K562 (cell line): ENCODE data around the gene ASCC2. TPM values are rescaled to one million over a fixed set of nuclear protein-coding genes. Genes with fewer than 3 reads are reported as not detected.

Source experiments
- ATAC-seq: fragments of 200-7000 bp; cut with Tn5 transposase; 3 replicates; pipeline ENCODE4 v1.9.1; 2020; ENCODE audit warnings: moderate library complexity
- BruUV-seq: library from RNA; stranded (reverse); fragments of 400-500 nt; replicated peaks from 2 replicates; lab custom pipeline; 2021; lab: Mats Ljungman, UMichigan
- CTCF ChIA-PET: fragments of 300-600 bp; formaldehyde crosslinking; extraction: SDS; loops from one replicate; lab custom pipeline; 2021; ENCODE audit warnings: low intra/inter-chr PET ratio; lab: Yijun Ruan, JAX
- POLR2A ChIA-PET: fragments of 300-600, 350-650 bp; sonication (Branson Sonifier 250); formaldehyde crosslinking; extraction: SDS; loops from one replicate; lab custom pipeline; 2021; ENCODE audit warnings: antibody characterized with exemption, inconsistent platforms; lab: Yijun Ruan, JAX
- DNase-seq, 4 experiments: peaks; one replicate each; pipeline versions ENCODE4 v3.0.0 to v3.0.0-alpha.2; 2011 to 2018; ENCODE audit warnings: low spot score in 3 of 4, mixed read lengths in 3 of 4; ENCODE audit errors: extremely low read depth in 1 of 4
- FAIRE-seq: peaks from 2 replicates; lab custom pipeline; 2011; peaks lifted over from hg19 to GRCh38; lab: Jason Lieb, UNC
- H2AFZ ChIP-seq: 2 replicates; pipeline ENCODE4 v1.6.0; 2011; ENCODE audit warnings: low read depth, low read length, control low read depth, inconsistent platforms
- H3K27ac ChIP-seq: fragments of 200-600 bp; 3 replicates; pipeline ENCODE4 v1.8.0; 2011; ENCODE audit warnings: low read depth, mild to moderate bottlenecking, control low read depth, inconsistent platforms, low read length, moderate library complexity, mixed read lengths; ENCODE audit errors: extremely low read depth
- H3K27me3 ChIP-seq, 2 experiments: fragments of 300-600 bp in 1 of 2; 2 replicates in 1 of 2; 3 replicates in 1 of 2; pipeline versions ENCODE4 v1.6.0 to v1.8.0; 2011; ENCODE audit warnings: inconsistent platforms in 2 of 2, low read length in 2 of 2, mild to moderate bottlenecking in 1 of 2, mixed read lengths in 1 of 2, moderate library complexity in 1 of 2; ENCODE audit not compliant: control insufficient read depth in 2 of 2, insufficient read depth in 2 of 2
- H3K36me3 ChIP-seq: fragments of 300-600 bp; 3 replicates; pipeline ENCODE4 v1.8.0; 2011; ENCODE audit warnings: mild to moderate bottlenecking, low read length, inconsistent platforms; ENCODE audit not compliant: control insufficient read depth, insufficient read depth
- H3K4me1 ChIP-seq, 2 experiments: fragments of 200-600 bp in 1 of 2; replicated peaks in 1 of 2; 2 replicates in 1 of 2; 3 replicates in 1 of 2; pipeline versions ENCODE4 v1.5.1 to v1.8.0; 2011; ENCODE audit warnings: inconsistent platforms in 2 of 2, low read length in 2 of 2, mild to moderate bottlenecking in 1 of 2, mixed read lengths in 1 of 2, moderate library complexity in 1 of 2; ENCODE audit not compliant: control insufficient read depth in 2 of 2, insufficient read depth in 2 of 2
- H3K4me2 ChIP-seq: 2 replicates; pipeline ENCODE4 v1.6.1; 2011; ENCODE audit warnings: low read length, control low read depth, inconsistent platforms, mixed read lengths; ENCODE audit not compliant: insufficient read depth
- H3K4me3 ChIP-seq: fragments of 200-600 bp; sonication (generic), shearing (Covaris generic); 2 replicates; pipeline ENCODE4 v1.5.1; 2016; ENCODE audit warnings: control low read depth, inconsistent platforms
- H3K79me2 ChIP-seq: fragments of 200-600 bp; 3 replicates; pipeline ENCODE4 v1.8.0; 2011; ENCODE audit warnings: low read length, inconsistent platforms; ENCODE audit not compliant: control insufficient read depth, insufficient read depth
- H3K9ac ChIP-seq, 2 experiments: 2 replicates each; pipeline versions ENCODE4 v1.6.0 to v1.6.1; 2011; ENCODE audit warnings: low read depth in 2 of 2, low read length in 2 of 2, control low read depth in 1 of 2, inconsistent platforms in 1 of 2, mild to moderate bottlenecking in 1 of 2, mixed read lengths in 1 of 2; ENCODE audit not compliant: insufficient read depth in 1 of 2
- H3K9me1 ChIP-seq: one replicate; pipeline ENCODE4 v1.6.0; 2011; ENCODE audit warnings: inconsistent platforms, mild to moderate bottlenecking, low read length, moderate library complexity; ENCODE audit not compliant: control insufficient read depth, insufficient read depth
- H3K9me3 ChIP-seq: replicated peaks from 2 replicates; pipeline ENCODE4 v1.5.1; 2011; ENCODE audit warnings: low read depth, low read length, inconsistent platforms; ENCODE audit not compliant: control insufficient read depth, insufficient read depth
- H4K20me1 ChIP-seq: replicated peaks from 2 replicates; pipeline ENCODE4 v1.6.1; 2011; ENCODE audit warnings: low read length, inconsistent platforms, mixed read lengths; ENCODE audit not compliant: control insufficient read depth, insufficient read depth
- ARNT ChIP-seq, 2 experiments: fragments of 450-650 bp; IDR thresholded peaks; 2 replicates each; pipeline ENCODE4 v1.6.1; 2016; ENCODE audit warnings: mild to moderate bottlenecking in 1 of 2
- CBX2 ChIP-seq: fragments of 200-600 bp; sonication (generic); IDR thresholded peaks from one replicate; pipeline ENCODE4 v1.6.1; 2012; ENCODE audit warnings: mild to moderate bottlenecking, low read length, inconsistent platforms; ENCODE audit not compliant: insufficient read depth, poor library complexity, severe bottlenecking
- MEIS2 ChIP-seq: fragments of 450-650 bp; IDR thresholded peaks from 2 replicates; pipeline ENCODE4 v1.6.1; 2014; ENCODE audit warnings: mild to moderate bottlenecking; ENCODE audit not compliant: partially characterized antibody
- TEAD1 ChIP-seq, 2 experiments: fragments of 450-650 bp in 1 of 2; sonication (generic) in 1 of 2; formaldehyde crosslinking; IDR thresholded peaks; 2 replicates each; pipeline versions ENCODE4 v1.4.0 to v1.8.0; 2020 to 2022; ENCODE audit warnings: mild to moderate bottlenecking in 2 of 2, missing genetic modification reagents in 1 of 2
- ZNF717 ChIP-seq: fragments of 250-450 bp; sonication (Bioruptor Pico); IDR thresholded peaks from 2 replicates; pipeline ENCODE4 v1.5.0; 2021
- WGBS: fragments of 100-300 bp; shearing (Covaris generic); methylation state at CpG from one replicate; pipeline ENCODE4 v1.1.6; 2016; ENCODE audit warnings: low coverage, mixed read lengths; ENCODE audit not compliant: insufficient coverage; ENCODE audit errors: missing lambda C conversion rate; 5-methylcytosine and 5-hydroxymethylcytosine counted together
- in situ Hi-C: fragments of 300-500 bp; cut with MboI; formaldehyde crosslinking; loops from 4 replicates; pipeline ENCODE4 v1.15.0; 2018; ENCODE audit warnings: inconsistent platforms, mixed read lengths
- intact Hi-C: fragments of 100-400 bp; cut with micrococcal nuclease; formaldehyde crosslinking; loops from 2 replicates; pipeline ENCODE4 v1.14.2; 2022
- polyA plus RNA-seq, 8 experiments: library from polyadenylated mRNA; depleted of rRNA in 4 of 8; stranded (reverse) in 5 of 8; unstranded in 3 of 8; fragments of >200 nt; fragmentation: Nextera tagmentation in 2 of 8; fragmentation: Illumina TruSeq in 1 of 8; extraction: Ambion mirVana in 2 of 8; extraction: Trizol in 1 of 8; gene quantifications; 2 replicates each; pipeline versions ENCODE4 v1.2.1 to v1.2.3, GENCODE V29; 2011 to 2014; ENCODE audit warnings: inconsistent platforms in 1 of 8, missing spikeins in 1 of 8
- total RNA-seq, 7 experiments: library from RNA; depleted of rRNA in 6 of 7; stranded (reverse); fragments of >200 nt in 6 of 7; fragmentation: Illumina TruSeq in 2 of 7; extraction: Trizol in 2 of 7; gene quantifications; 2 replicates each; pipeline versions ENCODE4 v1.2.1 to v1.2.3, GENCODE V29; 2011 to 2021; ENCODE audit warnings: low replicate concordance in 1 of 7
- TF ChIP-seq, protein P1 (sequence below): fragments of 250-450 bp; sonication (Bioruptor Pico); IDR thresholded peaks from 2 replicates; pipeline ENCODE4 v1.8.0; 2022; ENCODE audit warnings: inconsistent platforms
- TF ChIP-seq, protein P2 (sequence below): fragments of 450-650 bp; formaldehyde crosslinking; conservative IDR thresholded peaks from 2 replicates; pipeline ENCODE4 v1.4.0; 2022; ENCODE audit warnings: mild to moderate bottlenecking, missing genetic modification characterization
- TF ChIP-seq, protein P3 (sequence below): fragments of 450-650 bp; IDR thresholded peaks from 2 replicates; pipeline ENCODE4 v1.6.1; 2018; ENCODE audit warnings: mild to moderate bottlenecking, low read depth; ENCODE audit not compliant: partially characterized antibody
- TF ChIP-seq, protein P4 (sequence below): fragments of 450-650 bp; IDR thresholded peaks from 2 replicates; pipeline ENCODE4 v1.6.1; 2017; ENCODE audit warnings: antibody characterized with exemption
- TF ChIP-seq, protein P5 (sequence below), 3 experiments: fragments of 200-800 bp in 1 of 3; fragments of 250-450 bp in 1 of 3; fragments of 450-650 bp in 1 of 3; sonication (Bioruptor Pico) in 1 of 3; sonication (Bioruptor generic) in 1 of 3; formaldehyde crosslinking in 1 of 3; IDR thresholded peaks; 2 replicates each; pipeline versions ENCODE4 v1.6.1 to v1.8.0; 2016 to 2022; ENCODE audit warnings: mild to moderate bottlenecking in 2 of 3, missing genetic modification characterization in 2 of 3, missing compliant biosample characterization in 1 of 3, moderate library complexity in 1 of 3

Gene ASCC2
- total and polyA plus RNA-seq, 9 of the 15 experiments (the other 6 are each of a cell fraction or from before 2014, with no cell fraction given), result 4.0 to 46.7 (median 26.8) TPM

DNA sequence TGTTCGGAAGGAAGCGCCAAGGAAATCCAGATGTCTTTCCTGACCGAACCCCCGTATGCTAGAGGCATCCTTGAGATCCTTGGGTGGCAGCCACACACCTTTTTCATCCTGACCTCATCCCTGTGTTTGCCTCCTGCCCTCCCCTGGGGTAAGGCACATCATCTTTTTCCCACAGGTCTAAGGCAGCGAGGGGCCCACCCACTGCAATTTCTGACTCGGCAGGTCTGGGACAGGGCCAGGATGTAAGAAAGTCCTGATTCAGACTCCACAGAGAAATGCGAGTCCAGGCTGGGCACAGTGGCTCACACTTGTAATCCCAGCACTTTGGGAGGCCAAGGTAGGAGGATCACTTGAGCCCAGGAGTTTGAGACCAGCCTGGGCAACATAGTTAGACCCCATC lies 81.7 kb downstream of the ASCC2 start (continued):
- TF ChIP-seq, protein P1, sequence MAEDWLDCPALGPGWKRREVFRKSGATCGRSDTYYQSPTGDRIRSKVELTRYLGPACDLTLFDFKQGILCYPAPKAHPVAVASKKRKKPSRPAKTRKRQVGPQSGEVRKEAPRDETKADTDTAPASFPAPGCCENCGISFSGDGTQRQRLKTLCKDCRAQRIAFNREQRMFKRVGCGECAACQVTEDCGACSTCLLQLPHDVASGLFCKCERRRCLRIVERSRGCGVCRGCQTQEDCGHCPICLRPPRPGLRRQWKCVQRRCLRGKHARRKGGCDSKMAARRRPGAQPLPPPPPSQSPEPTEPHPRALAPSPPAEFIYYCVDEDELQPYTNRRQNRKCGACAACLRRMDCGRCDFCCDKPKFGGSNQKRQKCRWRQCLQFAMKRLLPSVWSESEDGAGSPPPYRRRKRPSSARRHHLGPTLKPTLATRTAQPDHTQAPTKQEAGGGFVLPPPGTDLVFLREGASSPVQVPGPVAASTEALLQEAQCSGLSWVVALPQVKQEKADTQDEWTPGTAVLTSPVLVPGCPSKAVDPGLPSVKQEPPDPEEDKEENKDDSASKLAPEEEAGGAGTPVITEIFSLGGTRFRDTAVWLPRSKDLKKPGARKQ, result no peak
- TF ChIP-seq, protein P2, sequence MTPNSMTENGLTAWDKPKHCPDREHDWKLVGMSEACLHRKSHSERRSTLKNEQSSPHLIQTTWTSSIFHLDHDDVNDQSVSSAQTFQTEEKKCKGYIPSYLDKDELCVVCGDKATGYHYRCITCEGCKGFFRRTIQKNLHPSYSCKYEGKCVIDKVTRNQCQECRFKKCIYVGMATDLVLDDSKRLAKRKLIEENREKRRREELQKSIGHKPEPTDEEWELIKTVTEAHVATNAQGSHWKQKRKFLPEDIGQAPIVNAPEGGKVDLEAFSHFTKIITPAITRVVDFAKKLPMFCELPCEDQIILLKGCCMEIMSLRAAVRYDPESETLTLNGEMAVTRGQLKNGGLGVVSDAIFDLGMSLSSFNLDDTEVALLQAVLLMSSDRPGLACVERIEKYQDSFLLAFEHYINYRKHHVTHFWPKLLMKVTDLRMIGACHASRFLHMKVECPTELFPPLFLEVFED (CRISPR knock-in tag), result no peak
- TF ChIP-seq, protein P3, sequence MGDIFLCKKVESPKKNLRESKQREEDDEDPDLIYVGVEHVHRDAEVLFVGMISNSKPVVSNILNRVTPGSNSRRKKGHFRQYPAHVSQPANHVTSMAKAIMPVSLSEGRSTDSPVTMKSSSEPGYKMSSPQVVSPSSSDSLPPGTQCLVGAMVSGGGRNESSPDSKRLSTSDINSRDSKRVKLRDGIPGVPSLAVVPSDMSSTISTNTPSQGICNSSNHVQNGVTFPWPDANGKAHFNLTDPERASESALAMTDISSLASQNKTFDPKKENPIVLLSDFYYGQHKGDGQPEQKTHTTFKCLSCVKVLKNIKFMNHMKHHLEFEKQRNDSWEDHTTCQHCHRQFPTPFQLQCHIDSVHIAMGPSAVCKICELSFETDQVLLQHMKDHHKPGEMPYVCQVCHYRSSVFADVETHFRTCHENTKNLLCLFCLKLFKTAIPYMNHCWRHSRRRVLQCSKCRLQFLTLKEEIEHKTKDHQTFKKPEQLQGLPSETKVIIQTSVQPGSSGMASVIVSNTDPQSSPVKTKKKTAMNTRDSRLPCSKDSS, result no peak
- TF ChIP-seq MEIS2, result no peak
- TF ChIP-seq, all 486 proteins: peak for 0

DNA sequence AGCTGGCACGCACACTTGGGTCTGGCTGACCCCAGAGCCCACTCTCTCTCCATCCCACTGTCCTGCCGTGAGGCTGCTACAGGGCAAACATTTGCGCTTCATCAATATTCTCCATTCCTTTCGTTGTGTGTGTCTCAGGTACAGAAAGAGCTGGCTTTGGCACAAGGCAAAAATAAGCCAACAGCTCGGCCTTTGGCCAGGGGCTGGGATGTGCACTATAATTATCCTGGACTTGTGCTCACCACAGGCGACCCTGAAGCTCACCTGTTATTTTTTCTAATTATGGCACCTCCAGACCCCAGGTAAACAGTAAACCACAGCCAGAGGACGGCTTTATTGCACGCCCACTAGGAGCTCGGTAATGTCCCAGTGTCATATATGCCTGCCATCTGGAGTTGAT lies 82.2 kb downstream of the ASCC2 start:
- WGBS, result 59% methylated on average over 9 of the region's 9 CpGs
- no peaks in the 10 kb centered on the region for H3K36me3 ChIP-seq
- no peak overlapping the region for H3K4me2 ChIP-seq
- no peaks in the 10 kb centered on the region for H3K27me3 ChIP-seq
- no peaks in the 10 kb centered on the region for H3K9me1 ChIP-seq
- TF ChIP-seq, protein P4, sequence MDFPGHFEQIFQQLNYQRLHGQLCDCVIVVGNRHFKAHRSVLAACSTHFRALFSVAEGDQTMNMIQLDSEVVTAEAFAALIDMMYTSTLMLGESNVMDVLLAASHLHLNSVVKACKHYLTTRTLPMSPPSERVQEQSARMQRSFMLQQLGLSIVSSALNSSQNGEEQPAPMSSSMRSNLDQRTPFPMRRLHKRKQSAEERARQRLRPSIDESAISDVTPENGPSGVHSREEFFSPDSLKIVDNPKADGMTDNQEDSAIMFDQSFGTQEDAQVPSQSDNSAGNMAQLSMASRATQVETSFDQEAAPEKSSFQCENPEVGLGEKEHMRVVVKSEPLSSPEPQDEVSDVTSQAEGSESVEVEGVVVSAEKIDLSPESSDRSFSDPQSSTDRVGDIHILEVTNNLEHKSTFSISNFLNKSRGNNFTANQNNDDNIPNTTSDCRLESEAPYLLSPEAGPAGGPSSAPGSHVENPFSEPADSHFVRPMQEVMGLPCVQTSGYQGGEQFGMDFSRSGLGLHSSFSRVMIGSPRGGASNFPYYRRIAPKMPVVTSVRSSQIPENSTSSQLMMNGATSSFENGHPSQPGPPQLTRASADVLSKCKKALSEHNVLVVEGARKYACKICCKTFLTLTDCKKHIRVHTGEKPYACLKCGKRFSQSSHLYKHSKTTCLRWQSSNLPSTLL, result no peak
- TF ChIP-seq CBX2 (no peak), ARNT (IDR thresholded peaks at IDR 0.05) (no peak), TEAD1 (CRISPR knock-in tag; IDR thresholded peaks at IDR 0.05) (no peak), ZNF717 (CRISPR knock-in tag) (no peak)
- TF ChIP-seq, protein P5, sequence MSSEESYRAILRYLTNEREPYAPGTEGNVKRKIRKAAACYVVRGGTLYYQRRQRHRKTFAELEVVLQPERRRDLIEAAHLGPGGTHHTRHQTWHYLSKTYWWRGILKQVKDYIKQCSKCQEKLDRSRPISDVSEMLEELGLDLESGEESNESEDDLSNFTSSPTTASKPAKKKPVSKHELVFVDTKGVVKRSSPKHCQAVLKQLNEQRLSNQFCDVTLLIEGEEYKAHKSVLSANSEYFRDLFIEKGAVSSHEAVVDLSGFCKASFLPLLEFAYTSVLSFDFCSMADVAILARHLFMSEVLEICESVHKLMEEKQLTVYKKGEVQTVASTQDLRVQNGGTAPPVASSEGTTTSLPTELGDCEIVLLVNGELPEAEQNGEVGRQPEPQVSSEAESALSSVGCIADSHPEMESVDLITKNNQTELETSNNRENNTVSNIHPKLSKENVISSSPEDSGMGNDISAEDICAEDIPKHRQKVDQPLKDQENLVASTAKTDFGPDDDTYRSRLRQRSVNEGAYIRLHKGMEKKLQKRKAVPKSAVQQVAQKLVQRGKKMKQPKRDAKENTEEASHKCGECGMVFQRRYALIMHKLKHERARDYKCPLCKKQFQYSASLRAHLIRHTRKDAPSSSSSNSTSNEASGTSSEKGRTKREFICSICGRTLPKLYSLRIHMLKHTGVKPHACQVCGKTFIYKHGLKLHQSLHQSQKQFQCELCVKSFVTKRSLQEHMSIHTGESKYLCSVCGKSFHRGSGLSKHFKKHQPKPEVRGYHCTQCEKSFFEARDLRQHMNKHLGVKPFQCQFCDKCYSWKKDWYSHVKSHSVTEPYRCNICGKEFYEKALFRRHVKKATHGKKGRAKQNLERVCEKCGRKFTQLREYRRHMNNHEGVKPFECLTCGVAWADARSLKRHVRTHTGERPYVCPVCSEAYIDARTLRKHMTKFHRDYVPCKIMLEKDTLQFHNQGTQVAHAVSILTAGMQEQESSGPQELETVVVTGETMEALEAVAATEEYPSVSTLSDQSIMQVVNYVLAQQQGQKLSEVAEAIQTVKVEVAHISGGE (CRISPR knock-in tag; IDR thresholded peaks at IDR 0.05), result no peak
- TF ChIP-seq, all 486 proteins: peak for 0
- Histone ChIP-seq H3K4me3 (no peak overlapping the region), H3K27ac (no peak overlapping the region), H3K4me1 (peaks cover 0 to 2% of the 10 kb centered on the region in 2 experiments; a peak in 3 of 5 replicates), H3K9ac (no peak overlapping the region), H4K20me1 (no peaks in the 10 kb centered on the region), H3K9me3 (no peaks in the 10 kb centered on the region), H2AFZ (no peak overlapping the region), H3K79me2 (no peaks in the 10 kb centered on the region)
- ATAC-seq (no peak), FAIRE-seq (no peak), DNase-seq (no peak)
- intact Hi-C loops, result no loop called here
- BruUV-seq, result no TSS peak
- in situ Hi-C loops, result no loop called here
- ChIA-PET POLR2A (interaction anchor here (0.6 kb wide), 1 partner anchor 68 kb away, joined by 3 read pairs; no protein-coding TSS in a partner anchor), CTCF (no interaction called here)
